TTC549 (cell line): ENCODE results near the gene RAC2.

Source experiments
- FAIRE-seq: peaks from 2 replicates; lab custom pipeline; 2012; peaks lifted over from hg19 to GRCh38; lab: Jason Lieb, UNC

The RAC2 gene

GRCh38 chr22:37244114-37244921, at the start of gene RAC2:
Gene RAC2, minus strand, starts transcription at chr22:37244269. Its CDS starts 121 bp downstream, at chr22:37244148.
- no peak for FAIRE-seq

- FAIRE-seq: no peak
Measured at GRCh38 chr22:37293172-37293571, 49.1 kb upstream of the RAC2 start.

DNA sequence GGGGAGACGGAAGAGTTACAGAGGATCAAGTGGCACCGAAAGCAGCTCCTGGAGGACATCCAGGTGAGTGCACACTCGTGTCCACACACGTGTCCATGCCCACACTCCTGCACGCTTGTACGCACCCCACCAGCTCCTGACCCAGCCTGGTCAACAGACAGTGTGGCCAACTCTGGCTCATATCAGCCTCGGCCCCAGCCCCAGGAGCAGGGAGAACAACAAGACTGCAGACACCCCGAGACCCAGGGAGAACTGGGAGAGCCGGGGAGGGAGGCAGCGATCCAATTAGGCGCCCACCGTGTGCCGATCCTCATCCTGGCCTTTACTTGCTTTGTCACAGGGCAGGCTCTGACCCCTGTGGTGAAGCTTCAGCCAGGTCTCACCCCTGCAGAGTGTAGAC, 48.6 kb upstream of the RAC2 start:
- no peak for FAIRE-seq

GRCh38 chr22:37291559-37292298, 47.7 kb upstream of the RAC2 start:
- no peak for FAIRE-seq

- no peak for FAIRE-seq
Measured at GRCh38 chr22:37290737-37291136, 46.7 kb upstream of the RAC2 start.

- FAIRE-seq: no peak
Measured at GRCh38 chr22:37289156-37289735, 45.2 kb upstream of the RAC2 start.

GRCh38 chr22:37288521-37288920, 44.5 kb upstream of the RAC2 start:
- no peak for FAIRE-seq

- no peak for FAIRE-seq
Measured at GRCh38 chr22:37287550-37287951, 43.5 kb upstream of the RAC2 start.

GRCh38 chr22:37285937-37286336, 41.9 kb upstream of the RAC2 start:
- FAIRE-seq: no peak

DNA sequence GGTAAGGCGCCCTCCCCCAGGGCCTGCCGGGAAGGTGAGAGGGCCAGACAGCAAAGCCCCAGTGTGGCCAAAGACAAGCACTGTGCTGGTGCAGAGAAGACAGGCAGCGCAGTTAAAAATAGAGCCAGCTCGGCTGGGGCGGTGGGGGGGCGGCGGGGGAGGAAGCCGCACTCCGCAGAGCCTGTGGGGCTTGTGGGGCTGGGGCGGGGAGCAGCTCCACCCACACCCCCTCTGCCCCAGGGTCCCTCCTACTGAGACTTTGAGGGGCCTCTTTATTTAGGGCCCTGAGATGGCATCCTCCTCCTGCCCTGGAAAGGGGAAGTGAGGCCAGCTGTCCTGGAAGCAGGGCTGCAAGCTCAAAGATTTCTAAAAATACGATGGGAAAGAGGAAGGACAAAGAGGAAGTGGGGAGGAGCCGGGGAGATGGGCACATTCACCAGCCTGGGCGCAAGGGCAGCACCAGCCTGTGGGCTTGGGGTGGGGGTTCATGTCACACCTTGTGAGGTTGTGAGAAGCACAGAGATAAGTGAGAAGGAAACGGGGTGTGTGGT, 40.8 kb upstream of the RAC2 start:
- no peak for FAIRE-seq

GRCh38 chr22:37284126-37284804, 40.2 kb upstream of the RAC2 start:
- no peak for FAIRE-seq

DNA sequence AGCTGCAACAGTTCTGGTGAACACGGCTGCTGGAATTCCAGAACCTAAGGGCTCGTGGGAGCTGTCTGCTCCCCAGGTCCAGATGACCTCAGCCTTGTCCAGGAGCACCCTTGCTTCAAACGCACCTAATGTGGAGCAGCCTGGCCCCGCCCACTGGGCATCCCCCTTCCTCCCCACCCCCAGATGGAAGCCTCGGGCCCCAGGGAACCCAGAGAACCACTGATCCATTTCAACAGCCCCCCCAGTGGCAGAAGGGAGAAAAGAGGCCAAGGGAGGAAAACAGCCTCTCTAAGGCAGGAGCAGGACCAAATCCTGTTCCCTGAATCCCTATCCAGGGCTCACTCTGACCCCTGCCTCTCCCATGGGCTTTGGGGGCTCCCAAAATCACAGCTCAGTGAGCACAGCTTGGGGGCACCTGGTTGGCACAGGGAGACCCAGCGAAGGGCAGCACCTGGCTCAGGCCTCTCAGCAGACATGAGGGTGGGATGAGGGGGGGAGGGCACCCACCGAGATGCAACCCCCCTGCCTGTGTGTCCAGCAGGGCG, 39.4 kb upstream of the RAC2 start:
- FAIRE-seq: no peak

- FAIRE-seq: no peak
Measured at GRCh38 chr22:37282385-37282677, 38.3 kb upstream of the RAC2 start, which contains the start of gene CYTH4. Gene CYTH4, plus strand, starts transcription at chr22:37282508. Its CDS starts 62 bp downstream, at chr22:37282570.

GRCh38 chr22:37281646-37282384, 37.7 kb upstream of the RAC2 start:
- no peak for FAIRE-seq

- no peak for FAIRE-seq
Measured at GRCh38 chr22:37281195-37281594, 37.1 kb upstream of the RAC2 start.

GRCh38 chr22:37280718-37281117, 36.6 kb upstream of the RAC2 start:
- FAIRE-seq: no peak

DNA sequence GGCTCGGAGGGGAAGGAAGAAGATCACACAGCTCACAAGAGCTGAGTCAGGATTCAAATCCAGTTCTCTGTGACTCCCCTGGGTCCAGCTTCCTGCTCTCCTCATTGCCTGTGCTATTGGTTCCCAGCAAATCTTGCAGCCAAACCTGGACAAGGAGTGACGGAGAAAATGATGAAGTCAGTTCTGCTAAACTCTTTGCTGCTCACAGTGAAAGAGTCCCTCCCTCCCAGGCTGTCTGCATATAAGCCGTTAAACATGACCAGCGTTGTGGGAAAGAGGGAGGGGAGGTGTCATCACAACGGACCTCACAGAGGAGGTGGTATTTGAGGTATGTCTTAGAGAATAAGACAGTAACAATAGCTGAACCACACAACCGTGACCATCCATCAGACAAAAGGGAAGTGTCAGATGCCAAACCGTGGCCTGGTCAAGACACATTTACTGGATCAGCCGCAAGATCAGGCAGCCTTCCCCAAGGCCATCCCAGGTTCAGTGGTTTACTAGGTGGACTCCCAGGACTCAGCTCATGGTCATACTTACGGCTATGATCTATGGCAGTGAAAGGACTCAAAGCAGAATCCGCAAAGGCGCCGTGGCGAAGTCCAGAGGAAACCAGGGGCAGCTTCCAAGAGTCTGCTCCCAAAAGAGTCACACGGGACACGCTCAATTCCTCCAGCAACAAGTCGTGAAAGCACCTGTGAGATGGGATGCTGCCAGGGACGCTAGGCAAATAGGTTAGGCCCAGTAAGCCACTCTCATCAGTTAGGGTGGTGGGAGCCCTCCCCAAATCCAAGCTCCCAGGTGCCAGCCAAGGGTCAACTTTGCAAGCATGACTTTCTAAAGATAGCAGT, 35.5 kb upstream of the RAC2 start:
- FAIRE-seq: no peak

GRCh38 chr22:37278261-37278660, 34.2 kb upstream of the RAC2 start:
- FAIRE-seq: no peak

DNA sequence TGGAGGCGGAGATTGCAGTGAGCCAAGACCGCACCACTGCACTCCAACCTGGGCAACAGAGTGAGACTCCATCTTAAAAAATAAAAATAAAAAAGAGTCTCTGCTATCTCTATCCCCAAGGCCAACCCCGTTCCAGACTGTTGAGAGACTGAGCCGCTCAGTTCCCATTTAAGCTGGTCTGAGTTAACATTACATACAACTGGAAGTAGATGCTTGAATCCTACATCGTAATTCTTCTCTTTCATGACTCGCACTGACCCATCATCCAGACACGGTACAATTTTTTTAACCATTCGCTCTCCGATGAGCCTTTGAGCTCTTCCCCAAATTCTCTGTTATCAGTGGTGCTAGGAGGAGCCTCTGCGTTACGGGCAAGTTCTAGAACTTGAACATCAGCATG, 33.3 kb upstream of the RAC2 start:
- FAIRE-seq: no peak

GRCh38 chr22:37276776-37277175, 32.7 kb upstream of the RAC2 start:
- FAIRE-seq: no peak

DNA sequence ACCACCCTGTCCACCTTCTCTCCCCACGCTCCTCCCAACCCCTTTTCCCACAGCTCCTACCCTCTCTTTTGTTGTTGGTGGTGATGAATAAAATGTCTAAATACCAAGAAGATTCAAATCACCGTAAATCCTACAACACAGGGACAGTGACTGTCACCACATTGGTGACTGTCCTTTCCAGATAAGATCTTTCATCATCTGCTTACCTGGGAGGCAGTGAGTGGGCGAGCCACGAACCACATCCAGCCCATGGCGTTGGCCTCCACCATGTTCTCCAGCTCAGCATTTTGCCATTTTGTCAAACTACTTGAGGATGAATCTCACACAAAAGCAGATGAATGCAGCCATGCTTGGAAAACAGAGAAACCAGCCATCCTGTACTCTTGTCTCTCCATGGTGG, 31.6 kb upstream of the RAC2 start:
- no peak for FAIRE-seq
